ENCODE data around the gene TMEM150B. TPM values are rescaled to one million over a fixed set of nuclear protein-coding genes. Genes with fewer than 3 reads are reported as not detected.

The TMEM150B gene
- total and polyA plus RNA-seq, 2 of the 13 experiments (the other 11 are each of a cell fraction or from before 2014, with no cell fraction given): 1.3 to 1.8 TPM

- ChIA-PET POLR2A (no interaction called here), CTCF (ENCODE audit: low intra/inter-chr PET ratio, low total read pairs) (no interaction called here)
- H3K4me2 ChIP-seq (ENCODE audit: low read depth, low read length): no peak overlapping the region
- no peak overlapping the region for H3K4me3 ChIP-seq (replicated peaks in 1 of 3; ENCODE audit: insufficient read depth in 1 of 3, low read depth in 2 of 3, low read length in 3 of 3)
- in situ Hi-C loops (cut with HindIII; ENCODE audit: extremely low pct_ligation_motif_present, low pct_unique_long_range_greater_than_20kb): no loop called here
- peaks cover 6 to 12% of the 10 kb centered on the region in 2 experiments; a peak in 4 of 5 replicates for H3K27me3 ChIP-seq (ENCODE audit: control insufficient read depth in 1 of 2, insufficient read depth in 2 of 2, low read length in 2 of 2)
- H3K9me3 ChIP-seq (ENCODE audit: low read length): no peaks in the 10 kb centered on the region
- no TSS peak for BruUV-seq (replicated peaks)
- H4K20me1 ChIP-seq (ENCODE audit: insufficient read depth, low read length): no peaks in the 10 kb centered on the region
- peaks cover 2 to 7% of the 10 kb centered on the region in 2 experiments; a peak in 3 of 5 replicates for H3K36me3 ChIP-seq (replicated peaks in 1 of 2; ENCODE audit: control insufficient read depth in 1 of 2, insufficient read depth in 2 of 2, low read length in 2 of 2)
- no peak overlapping the region for H3K27ac ChIP-seq (ENCODE audit: extremely low read length, insufficient read depth, low read length)
- ATAC-seq: no peak
- DNase-seq (ENCODE audit: low spot score): no peak
- H3K79me2 ChIP-seq (ENCODE audit: insufficient read depth, low read length): no peaks in the 10 kb centered on the region
- H3K4me1 ChIP-seq (ENCODE audit: insufficient read depth, low read length): peaks cover 6% of the 10 kb centered on the region
- TF ChIP-seq FOXJ3 (CRISPR knock-in tag; IDR thresholded peaks at IDR 0.05; ENCODE audit: borderline replicate concordance) (no peak), PCBP2 (optimal IDR thresholded peaks at IDR 0.05; ENCODE audit: low read depth, low read length, poor library complexity, severe bottlenecking) (no peak), NBN (conservative IDR thresholded peaks at IDR 0.05) (no peak), PHF8 (CRISPR knock-in tag; IDR thresholded peaks at IDR 0.05) (no peak), ZNF142 (CRISPR knock-in tag; IDR thresholded peaks at IDR 0.05) (no peak), ZNF792 (CRISPR knock-in tag; IDR thresholded peaks at IDR 0.05) (no peak), CENPBD1 (CRISPR knock-in tag; IDR thresholded peaks at IDR 0.05; ENCODE audit: borderline replicate concordance, low read depth) (no peak), ZFP37 (CRISPR knock-in tag; IDR thresholded peaks at IDR 0.05; ENCODE audit: borderline replicate concordance) (no peak), AGO2 (optimal IDR thresholded peaks at IDR 0.05; ENCODE audit: low read depth, low read length) (no peak), JUNB (CRISPR knock-in tag; IDR thresholded peaks at IDR 0.05; ENCODE audit: borderline replicate concordance) (no peak), SALL1 (CRISPR knock-in tag; IDR thresholded peaks at IDR 0.05) (no peak), ZNF12 (CRISPR knock-in tag; IDR thresholded peaks at IDR 0.05) (no peak), TFE3 (CRISPR knock-in tag; IDR thresholded peaks at IDR 0.05) (no peak), ZFP62 (CRISPR knock-in tag; IDR thresholded peaks at IDR 0.05) (no peak), CBX2 (IDR thresholded peaks at IDR 0.05; ENCODE audit: low read depth, low read length) (no peak), CBX2 (CRISPR knock-in tag; IDR thresholded peaks at IDR 0.05; ENCODE audit: low read depth) (no peak), MED13 (CRISPR knock-in tag; IDR thresholded peaks at IDR 0.05) (no peak), SP2 (CRISPR knock-in tag; IDR thresholded peaks at IDR 0.05) (no peak), ZNF652 (CRISPR knock-in tag; IDR thresholded peaks at IDR 0.05; ENCODE audit: borderline replicate concordance, low read depth) (no peak), SIX4 (CRISPR knock-in tag; IDR thresholded peaks at IDR 0.05) (no peak)
- no peak overlapping the region for H3K9ac ChIP-seq (ENCODE audit: insufficient read depth, low read depth, low read length)
- H2AFZ ChIP-seq (ENCODE audit: low read length): no peak overlapping the region
- no peak for FAIRE-seq
- 89% methylated on average over 10 of the region's 10 CpGs for WGBS (ENCODE audit: low lambda C conversion rate)
- intact Hi-C loops (cut with micrococcal nuclease; ENCODE audit: unreplicated experiment): no loop called here
These were observed 22.4 kb upstream of the TMEM150B start for GRCh38 chr19:55347442-55348009.

Measured in HepG2 (cell line).